H1 (cell line): Measurements from ENCODE around the gene COQ8B. TPM values are rescaled to one million over a fixed set of nuclear protein-coding genes. Genes with fewer than 3 reads are reported as not detected.

Experiments
- ASH2L ChIP-seq: fragments of 200-600, 300-600 bp; sonication (generic); IDR thresholded peaks from one replicate; pipeline ENCODE4 v1.7.1; 2017; ENCODE audit warnings: low read length
- ATF2 ChIP-seq: IDR thresholded peaks from 2 replicates; pipeline ENCODE4 v1.6.1; 2012; ENCODE audit warnings: low read length, inconsistent platforms
- CBX5 ChIP-seq: fragments of 300-800, 300-1000 bp; sonication (generic); IDR thresholded peaks from 2 replicates; pipeline ENCODE4 v1.7.1; 2016; ENCODE audit warnings: antibody characterized with exemption, low read length, low read depth
- CTCF ChIP-seq, 3 experiments: IDR thresholded peaks; 1 replicate in 2 of 3; 2 replicates in 1 of 3; pipeline versions ENCODE4 v1.5.1 to v1.6.1; 2011; ENCODE audit warnings: low read length in 3 of 3, mild to moderate bottlenecking in 3 of 3, inconsistent platforms in 2 of 3, low read depth in 1 of 3, moderate library complexity in 1 of 3; ENCODE audit not compliant: insufficient read depth in 1 of 3; ENCODE audit errors: control extremely low read depth in 1 of 3
- E2F6 ChIP-seq: IDR thresholded peaks from 2 replicates; pipeline ENCODE4 v1.6.1; 2012; ENCODE audit warnings: inconsistent platforms
- KDM5A ChIP-seq: fragments of 200-600 bp; IDR thresholded peaks from 2 replicates; pipeline ENCODE4 v1.7.1; 2012; ENCODE audit warnings: mild to moderate bottlenecking, low read length, inconsistent platforms, mixed read lengths
- NANOG ChIP-seq: IDR thresholded peaks from 2 replicates; pipeline ENCODE4 v1.6.1; 2011; ENCODE audit warnings: low read length, low read depth, mild to moderate bottlenecking, inconsistent platforms; ENCODE audit not compliant: insufficient read depth, poor library complexity, severe bottlenecking
- SIN3A ChIP-seq, 2 experiments: IDR thresholded peaks in 1 of 2; conservative IDR thresholded peaks in 1 of 2; 2 replicates each; pipeline ENCODE4 v1.6.1; 2011 to 2012; ENCODE audit warnings: low read length in 2 of 2, improper control_type of control experiment in 1 of 2, low read depth in 1 of 2, mild to moderate bottlenecking in 1 of 2
- SIRT6 ChIP-seq: IDR thresholded peaks from one replicate; pipeline ENCODE4 v1.7.1; 2012; ENCODE audit warnings: low read length, inconsistent platforms
- TAF1 ChIP-seq: IDR thresholded peaks from 2 replicates; pipeline ENCODE4 v1.6.1; 2011; ENCODE audit warnings: mild to moderate bottlenecking, low read depth, low read length
- polyA plus RNA-seq, 7 experiments: library from polyadenylated mRNA; depleted of rRNA in 3 of 7; stranded (reverse) in 5 of 7; unstranded in 2 of 7; fragments of >200 nt in 5 of 7; fragments of 200-250 nt in 2 of 7; gene quantifications; 1 replicate in 5 of 7; 2 replicates in 1 of 7; 4 replicates in 1 of 7; pipeline versions ENCODE4 v1.2.1 to v1.2.3, GENCODE V29; 2011 to 2013; ENCODE audit warnings: missing spikeins in 2 of 7, mixed read lengths in 2 of 7
- total RNA-seq: library from RNA; stranded (reverse); fragmentation: NEBNext Ultra II Directional; extraction: Animal tissue kit (Norgen Biotek cat#: 25700); gene quantifications from 2 replicates; pipeline ENCODE4 v1.2.1, GENCODE V29; 2021

The COQ8B gene
- total and polyA plus RNA-seq, 2 of the 8 experiments (the other 6 are each of a cell fraction or from before 2014, with no cell fraction given): 41.7 to 46.1 TPM

GRCh38 chr19:40690050-40690692 is 26.5 kb downstream of the COQ8B start, which contains the start of gene NUMBL (continued):
- TF ChIP-seq ATF2 (no peak), E2F6 (no peak), KDM5A (no peak), ASH2L (no peak), SIN3A (conservative IDR thresholded peaks at IDR 0.05 in 1 of 2, IDR thresholded peaks at IDR 0.05 in 1 of 2; ENCODE audit: low read depth in 1 of 2, low read length in 2 of 2) (peak in 1 of 2 experiments; percentile 34; a peak in 1 of 4 replicates), NANOG (no peak), CTCF (IDR thresholded peaks at IDR 0.05; ENCODE audit: control extremely low read depth in 1 of 3, insufficient read depth in 1 of 3, low read depth in 1 of 3, low read length in 3 of 3) (no peak), TAF1 (no peak), CBX5 (no peak), SIRT6 (no peak)
